ENCODE results near the gene TGIF2LY. TPM values are rescaled to one million over a fixed set of nuclear protein-coding genes. Genes with fewer than 3 reads are reported as not detected.
"Not testable (repeated sequence)": the region's sequence is repeated elsewhere in the genome, so short reads cannot be mapped to it uniquely, and the experiment has no call there.

The TGIF2LY gene
- not detected in 3 replicates for total RNA-seq

GRCh38 chrY:3578767-3579166 is at the start of gene TGIF2LY:
TSS of gene TGIF2LY (plus strand) at chrY:3579067. CDS start at chrY:3579245, 178 bp downstream.
- not testable (repeated sequence) for H3K36me3 Mint-ChIP-seq; DNase-seq (ENCODE audit: low spot score in 2 of 2, unreplicated experiment in 2 of 2); H3K4me3 Mint-ChIP-seq; H3K4me1 Mint-ChIP-seq; H3K27ac Mint-ChIP-seq; H3K9me3 Mint-ChIP-seq; H3K27me3 Mint-ChIP-seq (ENCODE audit: low read depth)
